Endothelial cell (in vitro differentiated cells): Measurements from ENCODE around the gene CLDN4. TPM values are rescaled to one million over a fixed set of nuclear protein-coding genes. Genes with fewer than 3 reads are reported as not detected.

ENCODE experiments used
- DNase-seq: peaks from one replicate; pipeline ENCODE4 v3.0.0; 2021; ENCODE audit warnings: low spot score
- H3K27ac Mint-ChIP-seq: one replicate; pipeline ENCODE4 v1.8.0; 2021; ENCODE audit warnings: mixed read lengths, inconsistent platforms; ENCODE audit not compliant: unreplicated experiment
- H3K27me3 Mint-ChIP-seq: one replicate; pipeline ENCODE4 v1.8.0; 2021; ENCODE audit warnings: mild to moderate bottlenecking, moderate library complexity, mixed read lengths, inconsistent platforms; ENCODE audit not compliant: unreplicated experiment
- H3K36me3 Mint-ChIP-seq: one replicate; pipeline ENCODE4 v1.8.0; 2021; ENCODE audit warnings: mild to moderate bottlenecking, low read depth, mixed read lengths, inconsistent platforms; ENCODE audit not compliant: unreplicated experiment
- H3K4me1 Mint-ChIP-seq: one replicate; pipeline ENCODE4 v1.8.0; 2021; ENCODE audit warnings: mild to moderate bottlenecking, mixed read lengths, inconsistent platforms; ENCODE audit not compliant: unreplicated experiment
- H3K4me3 Mint-ChIP-seq: one replicate; pipeline ENCODE4 v1.8.0; 2021; ENCODE audit warnings: mild to moderate bottlenecking, mixed read lengths, inconsistent platforms; ENCODE audit not compliant: unreplicated experiment
- H3K9me3 Mint-ChIP-seq: one replicate; pipeline ENCODE4 v1.8.0; 2021; ENCODE audit warnings: mixed read lengths, inconsistent platforms; ENCODE audit not compliant: unreplicated experiment
- total RNA-seq: library from RNA; stranded (reverse); fragmentation: NEBNext Ultra II Directional; extraction: Animal tissue kit (Norgen Biotek cat#: 25700); gene quantifications from one replicate; pipeline ENCODE4 v1.2.1, GENCODE V29; 2021; ENCODE audit not compliant: unreplicated experiment
- TF ChIP-seq, protein P1 (sequence below): fragments of 200-600 bp; sonication (generic); IDR thresholded peaks from one replicate; pipeline ENCODE4 v1.5.0; 2021; ENCODE audit warnings: antibody characterized with exemption; ENCODE audit not compliant: unreplicated experiment

Gene CLDN4
- total RNA-seq, 1 donor from 2014 or later = 1.6 TPM

DNA sequence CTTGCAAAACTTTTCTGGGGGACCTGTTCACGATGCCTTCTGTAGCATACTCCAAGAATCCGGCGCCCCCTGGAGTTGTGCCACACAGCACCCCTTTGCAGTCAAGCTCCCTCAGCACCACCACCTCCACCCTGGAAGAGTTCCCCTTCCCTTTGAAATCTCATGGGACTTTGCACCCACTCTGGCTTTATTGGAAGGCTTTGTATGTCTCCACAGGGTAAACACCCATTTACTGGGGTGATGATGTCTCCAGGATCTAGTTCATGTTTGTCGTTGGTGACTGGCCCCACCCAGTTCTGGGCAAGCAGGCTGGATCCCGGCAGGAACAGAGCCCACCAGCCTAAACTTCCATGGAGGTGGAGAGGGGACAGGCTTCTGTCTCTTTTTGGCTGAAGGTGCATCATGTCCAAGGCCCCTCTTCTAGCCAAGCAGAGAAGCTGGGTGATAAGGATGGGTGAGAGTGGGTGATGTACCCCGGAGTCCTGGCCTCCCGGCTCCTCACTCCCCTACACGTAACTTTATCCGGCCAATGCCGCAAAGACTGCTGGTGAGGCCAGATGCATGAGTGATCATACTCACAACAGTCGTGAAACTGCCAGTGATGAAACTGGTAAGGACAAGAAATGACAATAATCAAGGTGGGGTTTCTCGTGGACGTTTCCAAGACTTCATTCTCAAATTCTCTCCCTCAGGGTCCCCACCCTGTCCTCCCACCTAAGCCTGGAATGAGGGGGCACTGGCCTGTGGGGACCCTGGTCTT, 695 bp upstream of the CLDN4 start:
- Mint-ChIP-seq H3K4me3 (no peak overlapping the region), H3K36me3 (no peaks in the 10 kb centered on the region), H3K27me3 (peaks cover 14% of the 10 kb centered on the region), H3K4me1 (peaks cover 22% of the 10 kb centered on the region), H3K9me3 (no peaks in the 10 kb centered on the region), H3K27ac (no peak overlapping the region)
- DNase-seq = no peak
- TF ChIP-seq, protein P1, sequence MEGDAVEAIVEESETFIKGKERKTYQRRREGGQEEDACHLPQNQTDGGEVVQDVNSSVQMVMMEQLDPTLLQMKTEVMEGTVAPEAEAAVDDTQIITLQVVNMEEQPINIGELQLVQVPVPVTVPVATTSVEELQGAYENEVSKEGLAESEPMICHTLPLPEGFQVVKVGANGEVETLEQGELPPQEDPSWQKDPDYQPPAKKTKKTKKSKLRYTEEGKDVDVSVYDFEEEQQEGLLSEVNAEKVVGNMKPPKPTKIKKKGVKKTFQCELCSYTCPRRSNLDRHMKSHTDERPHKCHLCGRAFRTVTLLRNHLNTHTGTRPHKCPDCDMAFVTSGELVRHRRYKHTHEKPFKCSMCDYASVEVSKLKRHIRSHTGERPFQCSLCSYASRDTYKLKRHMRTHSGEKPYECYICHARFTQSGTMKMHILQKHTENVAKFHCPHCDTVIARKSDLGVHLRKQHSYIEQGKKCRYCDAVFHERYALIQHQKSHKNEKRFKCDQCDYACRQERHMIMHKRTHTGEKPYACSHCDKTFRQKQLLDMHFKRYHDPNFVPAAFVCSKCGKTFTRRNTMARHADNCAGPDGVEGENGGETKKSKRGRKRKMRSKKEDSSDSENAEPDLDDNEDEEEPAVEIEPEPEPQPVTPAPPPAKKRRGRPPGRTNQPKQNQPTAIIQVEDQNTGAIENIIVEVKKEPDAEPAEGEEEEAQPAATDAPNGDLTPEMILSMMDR = no peak

DNA sequence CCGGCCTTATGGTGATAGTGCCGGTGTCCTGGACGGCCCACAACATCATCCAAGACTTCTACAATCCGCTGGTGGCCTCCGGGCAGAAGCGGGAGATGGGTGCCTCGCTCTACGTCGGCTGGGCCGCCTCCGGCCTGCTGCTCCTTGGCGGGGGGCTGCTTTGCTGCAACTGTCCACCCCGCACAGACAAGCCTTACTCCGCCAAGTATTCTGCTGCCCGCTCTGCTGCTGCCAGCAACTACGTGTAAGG, 713 bp downstream of the CLDN4 start:
- H3K4me3 Mint-ChIP-seq = no peak overlapping the region
- H3K27ac Mint-ChIP-seq = no peak overlapping the region
- DNase-seq = no peak
- TF ChIP-seq, protein P1 = no peak
- no peaks in the 10 kb centered on the region for H3K36me3 Mint-ChIP-seq
- H3K4me1 Mint-ChIP-seq = peaks cover 21% of the 10 kb centered on the region
- no peaks in the 10 kb centered on the region for H3K9me3 Mint-ChIP-seq
- peaks cover 13% of the 10 kb centered on the region for H3K27me3 Mint-ChIP-seq

DNA sequence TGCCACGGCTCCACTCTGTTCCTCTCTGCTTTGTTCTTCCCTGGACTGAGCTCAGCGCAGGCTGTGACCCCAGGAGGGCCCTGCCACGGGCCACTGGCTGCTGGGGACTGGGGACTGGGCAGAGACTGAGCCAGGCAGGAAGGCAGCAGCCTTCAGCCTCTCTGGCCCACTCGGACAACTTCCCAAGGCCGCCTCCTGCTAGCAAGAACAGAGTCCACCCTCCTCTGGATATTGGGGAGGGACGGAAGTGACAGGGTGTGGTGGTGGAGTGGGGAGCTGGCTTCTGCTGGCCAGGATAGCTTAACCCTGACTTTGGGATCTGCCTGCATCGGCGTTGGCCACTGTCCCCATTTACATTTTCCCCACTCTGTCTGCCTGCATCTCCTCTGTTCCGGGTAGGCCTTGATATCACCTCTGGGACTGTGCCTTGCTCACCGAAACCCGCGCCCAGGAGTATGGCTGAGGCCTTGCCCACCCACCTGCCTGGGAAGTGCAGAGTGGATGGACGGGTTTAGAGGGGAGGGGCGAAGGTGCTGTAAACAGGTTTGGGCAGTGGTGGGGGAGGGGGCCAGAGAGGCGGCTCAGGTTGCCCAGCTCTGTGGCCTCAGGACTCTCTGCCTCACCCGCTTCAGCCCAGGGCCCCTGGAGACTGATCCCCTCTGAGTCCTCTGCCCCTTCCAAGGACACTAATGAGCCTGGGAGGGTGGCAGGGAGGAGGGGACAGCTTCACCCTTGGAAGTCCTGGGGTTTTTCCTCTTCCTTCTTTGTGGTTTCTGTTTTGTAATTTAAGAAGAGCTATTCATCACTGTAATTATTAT, 1.2 kb downstream of the CLDN4 start:
- Mint-ChIP-seq H3K27ac (no peak overlapping the region), H3K9me3 (no peaks in the 10 kb centered on the region), H3K4me1 (peaks cover 15% of the 10 kb centered on the region), H3K27me3 (peaks cover 7% of the 10 kb centered on the region), H3K4me3 (no peak overlapping the region), H3K36me3 (no peaks in the 10 kb centered on the region)
- TF ChIP-seq, protein P1 = no peak
- DNase-seq = no peak

DNA sequence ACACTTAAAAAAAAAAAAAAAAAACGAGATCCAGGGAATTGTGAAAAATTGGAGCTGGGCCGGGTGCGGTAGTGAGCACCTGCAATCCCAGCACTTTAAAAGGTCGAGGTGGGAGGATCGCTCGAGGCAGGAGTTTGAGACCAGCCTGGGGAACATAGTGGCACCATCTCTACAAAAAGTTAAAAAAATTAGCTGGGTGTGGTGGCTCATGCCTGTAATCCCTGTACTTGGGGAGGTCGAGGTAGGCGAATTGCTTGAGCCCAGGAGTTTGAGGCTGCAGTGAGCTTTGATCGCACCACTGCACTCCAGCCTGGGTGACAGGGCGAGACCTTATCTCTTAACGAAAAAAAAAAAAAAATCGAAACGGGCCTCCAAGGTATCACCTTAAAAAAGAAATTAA, 2.0 kb downstream of the CLDN4 start:
- TF ChIP-seq, protein P1 = no peak
- no peak overlapping the region for H3K4me3 Mint-ChIP-seq
- DNase-seq = no peak
- H3K27ac Mint-ChIP-seq = no peak overlapping the region
- H3K9me3 Mint-ChIP-seq = no peaks in the 10 kb centered on the region
- H3K4me1 Mint-ChIP-seq = peaks cover 8% of the 10 kb centered on the region
- H3K36me3 Mint-ChIP-seq = no peaks in the 10 kb centered on the region
- peaks cover 5% of the 10 kb centered on the region for H3K27me3 Mint-ChIP-seq

DNA sequence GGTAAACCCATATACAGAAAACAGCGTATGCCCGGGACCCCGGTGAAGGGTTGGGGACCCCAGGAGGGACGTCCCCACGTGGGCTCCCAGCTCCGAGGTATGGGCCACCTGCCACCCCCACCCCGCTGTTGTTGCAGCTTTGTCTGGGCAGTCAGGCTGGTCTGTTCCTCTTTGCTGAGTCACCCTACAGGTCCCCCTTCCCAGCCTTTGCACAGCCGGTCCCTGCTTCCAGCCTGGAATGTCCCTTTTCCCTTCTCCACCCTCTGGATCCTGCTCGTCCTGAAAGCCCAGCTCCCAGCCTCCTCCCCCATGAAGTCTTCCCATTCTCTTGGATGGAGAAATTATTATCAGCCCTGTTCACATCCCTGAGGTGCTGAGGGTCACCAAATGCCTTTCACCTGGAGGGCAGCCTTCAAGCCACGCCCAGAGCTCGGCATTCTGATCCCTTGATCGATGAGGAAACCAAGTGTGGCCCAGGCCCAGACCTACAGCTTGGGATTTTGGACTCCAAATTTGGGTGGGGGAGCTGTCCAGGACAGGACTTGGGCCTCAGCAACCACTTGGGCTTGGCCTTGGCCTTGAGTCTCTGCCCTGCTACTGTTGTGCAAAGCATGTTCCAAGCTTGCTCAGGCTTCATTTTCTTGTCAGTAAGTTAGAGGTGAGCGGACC, 2.6 kb downstream of the CLDN4 start:
- no peaks in the 10 kb centered on the region for H3K9me3 Mint-ChIP-seq
- DNase-seq = no peak
- no peak overlapping the region for H3K27ac Mint-ChIP-seq
- peaks cover 7% of the 10 kb centered on the region for H3K27me3 Mint-ChIP-seq
- no peaks in the 10 kb centered on the region for H3K36me3 Mint-ChIP-seq
- no peak overlapping the region for H3K4me3 Mint-ChIP-seq
- peaks cover 6% of the 10 kb centered on the region for H3K4me1 Mint-ChIP-seq
- TF ChIP-seq, protein P1 = no peak
